GM10266 (cell line): Measurements from ENCODE around the gene THSD7A.
"Not testable (repeated sequence)": the region's sequence is repeated elsewhere in the genome, so short reads cannot be mapped to it uniquely, and the experiment has no call there.

Source experiments
- DNase-seq: peaks from one replicate; pipeline ENCODE4 v3.0.0; 2012; ENCODE audit errors: extremely low spot score
- TF ChIP-seq, protein P1 (sequence below): IDR thresholded peaks from 2 replicates; pipeline ENCODE4 v1.5.1; 2012; ENCODE audit warnings: mild to moderate bottlenecking, low read depth; ENCODE audit not compliant: control insufficient read depth, insufficient read depth; ENCODE audit errors: missing control alignments

THSD7A gene

DNA sequence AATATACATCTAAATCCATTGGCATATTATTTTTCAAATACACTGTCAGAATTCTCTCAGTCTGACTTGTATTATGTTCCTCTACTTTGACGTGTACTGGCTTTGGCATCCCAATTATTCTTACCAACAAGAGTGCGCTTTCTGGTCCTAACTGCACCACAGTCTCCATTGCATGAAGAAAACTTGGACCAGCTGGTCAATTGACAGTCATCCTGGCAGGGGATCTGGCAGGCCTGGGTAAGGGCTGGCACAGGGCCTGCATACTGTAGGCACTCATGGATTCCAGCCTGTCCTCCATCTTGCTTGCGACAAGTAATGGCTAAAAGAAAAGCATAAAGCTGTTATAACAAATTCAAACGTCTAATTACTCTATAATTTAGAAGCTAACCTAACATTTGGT is 384.9 kb downstream of the THSD7A start:
- no peak for DNase-seq
- TF ChIP-seq, protein P1, sequence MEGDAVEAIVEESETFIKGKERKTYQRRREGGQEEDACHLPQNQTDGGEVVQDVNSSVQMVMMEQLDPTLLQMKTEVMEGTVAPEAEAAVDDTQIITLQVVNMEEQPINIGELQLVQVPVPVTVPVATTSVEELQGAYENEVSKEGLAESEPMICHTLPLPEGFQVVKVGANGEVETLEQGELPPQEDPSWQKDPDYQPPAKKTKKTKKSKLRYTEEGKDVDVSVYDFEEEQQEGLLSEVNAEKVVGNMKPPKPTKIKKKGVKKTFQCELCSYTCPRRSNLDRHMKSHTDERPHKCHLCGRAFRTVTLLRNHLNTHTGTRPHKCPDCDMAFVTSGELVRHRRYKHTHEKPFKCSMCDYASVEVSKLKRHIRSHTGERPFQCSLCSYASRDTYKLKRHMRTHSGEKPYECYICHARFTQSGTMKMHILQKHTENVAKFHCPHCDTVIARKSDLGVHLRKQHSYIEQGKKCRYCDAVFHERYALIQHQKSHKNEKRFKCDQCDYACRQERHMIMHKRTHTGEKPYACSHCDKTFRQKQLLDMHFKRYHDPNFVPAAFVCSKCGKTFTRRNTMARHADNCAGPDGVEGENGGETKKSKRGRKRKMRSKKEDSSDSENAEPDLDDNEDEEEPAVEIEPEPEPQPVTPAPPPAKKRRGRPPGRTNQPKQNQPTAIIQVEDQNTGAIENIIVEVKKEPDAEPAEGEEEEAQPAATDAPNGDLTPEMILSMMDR, result no peak

DNA sequence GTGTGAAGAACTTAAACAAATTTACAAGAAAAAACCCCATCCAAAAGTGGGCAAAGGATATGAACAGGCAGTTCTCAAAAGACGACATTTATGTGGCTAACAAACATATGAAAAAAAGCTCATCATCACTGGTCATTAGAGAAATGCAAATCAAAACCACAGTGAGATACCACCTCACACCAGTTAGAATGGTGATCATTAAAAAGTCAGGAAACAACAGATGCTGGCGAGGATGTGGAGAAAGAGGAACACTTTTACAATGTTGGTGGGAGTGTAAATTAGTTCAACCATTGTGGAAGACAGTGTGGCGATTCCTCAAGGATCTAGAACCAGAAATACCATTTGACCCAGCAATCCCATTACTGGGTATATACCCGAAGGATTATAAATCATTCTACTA is 388.1 kb downstream of the THSD7A start:
- DNase-seq, result not testable (repeated sequence)

DNA sequence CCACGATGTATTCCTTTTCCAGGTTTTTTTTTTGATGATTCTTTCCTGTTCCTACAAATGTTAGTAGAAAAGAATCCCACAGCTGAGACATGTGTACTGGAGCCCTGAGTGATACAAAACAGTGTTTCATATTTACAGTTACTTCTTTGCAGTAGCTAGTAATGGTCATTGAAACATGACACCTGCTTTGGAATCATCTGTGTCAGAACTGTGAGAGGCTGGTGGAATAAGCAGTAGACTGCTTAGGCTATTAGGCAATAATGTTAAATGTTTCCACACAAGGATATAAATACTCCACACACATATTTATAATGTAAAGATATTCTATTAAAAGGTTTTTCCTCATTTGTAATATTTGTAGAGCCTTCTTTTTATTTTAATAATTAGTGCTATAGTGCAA is 394.0 kb downstream of the THSD7A start:
- DNase-seq, result no peak
- TF ChIP-seq, protein P1, result no peak

DNA sequence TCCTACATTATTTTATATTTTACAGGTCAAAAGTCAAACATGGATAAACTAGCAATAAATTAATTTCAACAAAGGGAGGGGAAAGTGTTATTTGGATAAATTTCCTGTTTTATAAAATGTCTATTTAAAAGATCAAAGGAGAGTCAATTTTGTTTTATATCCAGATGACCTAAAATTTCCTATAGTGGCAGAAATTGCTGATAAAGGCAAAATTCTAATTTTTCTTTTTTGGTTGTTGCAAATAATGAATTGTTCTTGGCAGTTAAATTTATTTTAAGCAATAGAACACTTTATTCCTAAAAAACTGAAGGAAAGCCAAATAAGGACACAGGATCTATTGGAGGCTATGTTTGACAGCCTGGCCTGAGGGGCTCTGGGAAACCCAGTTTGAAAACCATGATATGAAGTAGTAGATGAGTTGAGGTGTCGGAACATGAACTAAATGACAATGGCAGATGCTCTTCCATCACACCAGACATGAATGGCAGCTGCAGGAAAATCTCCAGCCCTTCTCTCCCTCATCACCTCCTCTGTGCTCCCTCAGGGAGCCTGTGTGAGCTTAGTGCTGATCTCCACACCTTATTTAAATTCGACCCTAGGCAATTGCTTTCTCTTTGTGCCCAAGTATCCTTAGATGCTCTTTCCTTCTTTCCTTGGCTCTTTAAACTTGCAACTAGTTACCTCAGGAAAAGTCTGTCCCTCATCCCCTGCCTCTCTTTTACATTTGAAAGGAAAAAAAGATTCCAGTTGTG is 395.0 kb downstream of the THSD7A start:
- no peak for DNase-seq
- TF ChIP-seq, protein P1, result no peak

DNA sequence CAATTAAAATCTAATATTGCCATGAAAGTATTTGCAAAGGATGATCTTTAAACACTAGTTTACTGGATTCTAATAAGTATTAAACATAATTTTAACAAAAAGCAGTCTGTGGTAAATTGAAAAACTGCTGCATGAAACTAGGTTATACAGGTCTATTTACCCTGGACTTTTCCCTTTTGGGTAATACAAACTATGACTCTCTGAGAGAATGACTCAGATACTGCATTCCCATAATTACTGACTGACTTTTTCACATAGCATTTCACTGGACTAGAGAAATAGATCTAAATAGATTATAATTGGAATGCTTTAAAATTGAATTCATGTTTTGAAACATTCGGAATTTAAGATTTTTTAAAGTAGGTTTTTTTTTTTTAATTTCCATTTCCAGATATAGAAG is 395.7 kb downstream of the THSD7A start:
- TF ChIP-seq, protein P1, result no peak
- no peak for DNase-seq

- TF ChIP-seq, protein P1, result no peak
- no peak for DNase-seq
These were observed 397.6 kb downstream of the THSD7A start for GRCh38 chr7:11434366-11434765.

- DNase-seq, result no peak
- TF ChIP-seq, protein P1, result no peak
These were observed 401.2 kb downstream of the THSD7A start for GRCh38 chr7:11430841-11431240.

DNA sequence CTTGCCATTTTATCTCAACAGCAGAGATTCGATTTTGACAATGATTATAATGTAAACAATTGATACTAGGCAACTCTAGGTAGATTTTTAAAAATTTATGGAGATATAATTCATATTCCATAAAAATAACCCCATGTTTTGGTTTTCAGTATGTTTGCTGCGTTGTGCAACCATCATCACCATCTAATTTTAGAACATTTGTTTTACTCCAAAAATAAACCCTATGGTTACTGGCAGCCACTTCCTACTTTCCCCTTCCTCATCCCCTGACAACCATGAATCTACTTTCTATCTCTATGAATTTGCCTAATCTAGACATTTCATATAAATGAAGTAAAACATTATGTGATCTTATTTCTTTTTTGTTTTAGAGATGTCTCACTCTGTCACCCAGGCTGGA is 401.9 kb downstream of the THSD7A start:
- DNase-seq, result no peak
- TF ChIP-seq, protein P1, result no peak
